Hematopoietic multipotent progenitor cell treated with erythropoietin and hydrocortisone succinate and interleukin-3 and kit ligand, for 8 days (in vitro differentiated cells): Measurements from ENCODE around the gene TRPV2.
"Not testable (repeated sequence)": the region's sequence is repeated elsewhere in the genome, so short reads cannot be mapped to it uniquely, and the experiment has no call there.

Source experiments
- DNase-seq: peaks from one replicate; pipeline ENCODE4 v3.0.0-alpha.2; 2015

TRPV2 gene

GRCh38 chr17:16438557-16439302, 23.4 kb downstream of the TRPV2 start:
- DNase-seq = peak; percentile 100

GRCh38 chr17:16439303-16439791, 24.0 kb downstream of the TRPV2 start:
- DNase-seq = peak; percentile 63

GRCh38 chr17:16439811-16440351, 24.5 kb downstream of the TRPV2 start:
- peak; percentile 67 for DNase-seq

GRCh38 chr17:16440354-16440753, 25.0 kb downstream of the TRPV2 start:
- DNase-seq = not testable (repeated sequence)

GRCh38 chr17:16440901-16441629, 25.7 kb downstream of the TRPV2 start:
- DNase-seq = peak; percentile 42

- DNase-seq = peak; percentile 69
Measured at GRCh38 chr17:16442141-16442540, 26.8 kb downstream of the TRPV2 start.

- DNase-seq = peak; percentile 58
Measured at GRCh38 chr17:16442594-16443510, 27.5 kb downstream of the TRPV2 start.

- DNase-seq = peak; percentile 47
Measured at GRCh38 chr17:16443511-16444257, 28.3 kb downstream of the TRPV2 start.

- DNase-seq = peak; percentile 63
Measured at GRCh38 chr17:16444258-16444886, 29.0 kb downstream of the TRPV2 start.

GRCh38 chr17:16446338-16446983, 31.1 kb downstream of the TRPV2 start:
- DNase-seq = peak; percentile 57

- DNase-seq = no peak
Measured at GRCh38 chr17:16447676-16448075, 32.3 kb downstream of the TRPV2 start.

GRCh38 chr17:16448490-16448889, 33.1 kb downstream of the TRPV2 start:
- DNase-seq = no peak

GRCh38 chr17:16449121-16449570, 33.8 kb downstream of the TRPV2 start:
- no peak for DNase-seq

- no peak for DNase-seq
Measured at GRCh38 chr17:16450028-16450427, 34.7 kb downstream of the TRPV2 start.

- not testable (repeated sequence) for DNase-seq
Measured at GRCh38 chr17:16452268-16452667, 36.9 kb downstream of the TRPV2 start.

GRCh38 chr17:16453493-16453851, 38.1 kb downstream of the TRPV2 start:
- no peak for DNase-seq

GRCh38 chr17:16455997-16456741, 40.8 kb downstream of the TRPV2 start:
- DNase-seq = no peak

- peak; percentile 72 for DNase-seq
Measured at GRCh38 chr17:16456742-16457316, 41.5 kb downstream of the TRPV2 start.

GRCh38 chr17:16459271-16459670, 43.9 kb downstream of the TRPV2 start:
- DNase-seq = no peak
